IPS DF 6.9 (cell line): Measurements from ENCODE around the gene AK9.

Experiments used
- DNase-seq: peaks from one replicate; pipeline ENCODE4 v3.0.0-alpha.2; 2013; ENCODE audit warnings: low read depth, low spot score
- H3K27ac ChIP-seq: one replicate; pipeline ENCODE4 v1.5.1; 2013; ENCODE audit warnings: low read length, control low read depth
- H3K27me3 ChIP-seq: 2 replicates; pipeline ENCODE4 v1.6.1; 2013; ENCODE audit warnings: mild to moderate bottlenecking, low read length; ENCODE audit not compliant: control insufficient read depth, insufficient read depth
- H3K36me3 ChIP-seq: 2 replicates; pipeline ENCODE4 v1.6.1; 2013; ENCODE audit warnings: low read length; ENCODE audit not compliant: control insufficient read depth, insufficient read depth
- H3K4me1 ChIP-seq: 2 replicates; pipeline ENCODE4 v1.6.1; 2013; ENCODE audit warnings: low read length; ENCODE audit not compliant: control insufficient read depth, insufficient read depth
- H3K4me3 ChIP-seq: 2 replicates; pipeline ENCODE4 v1.5.1; 2013; ENCODE audit warnings: mild to moderate bottlenecking, low read length
- H3K9me3 ChIP-seq: 2 replicates; pipeline ENCODE4 v1.6.1; 2013; ENCODE audit warnings: low read length, inconsistent platforms; ENCODE audit not compliant: control insufficient read depth, insufficient read depth
- WGBS: extraction: QIAGEN DNeasy Blood & Tissue Kit; methylation state at CpG from one replicate; pipeline ENCODE4 v1.1.7; 2013; ENCODE audit warnings: mixed read lengths, missing lambda C conversion rate; ENCODE audit not compliant: insufficient read length, insufficient coverage; 5-methylcytosine and 5-hydroxymethylcytosine counted together

The AK9 gene

DNA sequence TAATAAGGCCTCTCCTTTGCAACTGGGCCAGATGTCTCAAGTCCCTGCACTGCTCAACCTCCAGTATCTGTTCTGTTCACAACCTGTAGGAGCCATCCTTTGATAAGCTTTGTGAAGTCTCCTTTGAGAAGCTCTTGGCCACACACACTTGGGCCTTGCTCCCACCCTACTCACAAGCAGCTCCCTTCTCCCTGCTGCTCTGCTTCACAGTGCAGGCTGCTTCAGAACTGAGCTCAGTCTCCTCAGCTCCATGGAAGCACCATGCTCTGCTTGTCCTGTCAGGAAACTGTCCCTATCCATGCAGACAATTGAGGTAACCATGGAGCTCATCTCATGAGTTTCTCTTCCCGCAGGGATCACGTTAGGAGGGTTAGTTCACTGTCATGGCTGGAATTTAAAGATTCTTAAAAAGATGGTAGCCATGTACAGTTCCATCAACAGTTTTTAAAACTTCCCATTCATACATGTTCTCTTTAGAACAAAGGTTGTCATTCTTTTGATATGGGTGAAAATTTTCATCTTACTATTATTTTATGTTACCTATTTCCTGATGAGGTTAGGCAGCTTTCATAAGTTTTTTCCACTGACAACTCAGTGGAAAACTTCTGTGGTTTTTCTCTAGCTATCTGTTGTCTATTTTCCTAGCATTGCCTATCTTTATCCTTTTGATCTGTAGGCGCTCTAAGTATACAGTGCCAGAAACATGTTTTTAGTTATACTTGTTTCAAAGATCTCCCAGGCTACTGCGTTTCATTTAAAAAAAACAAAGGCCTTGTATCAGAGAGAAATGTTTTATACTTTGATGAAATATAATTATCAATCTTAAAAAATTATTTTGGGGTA, 62.6 kb downstream of the AK9 start:
- no peak for DNase-seq
- no peaks in the 10 kb centered on the region for H3K36me3 ChIP-seq
- no CpG with 5 or more reads among the region's 4 CpGs for WGBS
- H3K4me3 ChIP-seq = no peak overlapping the region
- H3K27me3 ChIP-seq = no peaks in the 10 kb centered on the region
- no peaks in the 10 kb centered on the region for H3K9me3 ChIP-seq
- H3K4me1 ChIP-seq = no peaks in the 10 kb centered on the region
- H3K27ac ChIP-seq = no peak overlapping the region

DNA sequence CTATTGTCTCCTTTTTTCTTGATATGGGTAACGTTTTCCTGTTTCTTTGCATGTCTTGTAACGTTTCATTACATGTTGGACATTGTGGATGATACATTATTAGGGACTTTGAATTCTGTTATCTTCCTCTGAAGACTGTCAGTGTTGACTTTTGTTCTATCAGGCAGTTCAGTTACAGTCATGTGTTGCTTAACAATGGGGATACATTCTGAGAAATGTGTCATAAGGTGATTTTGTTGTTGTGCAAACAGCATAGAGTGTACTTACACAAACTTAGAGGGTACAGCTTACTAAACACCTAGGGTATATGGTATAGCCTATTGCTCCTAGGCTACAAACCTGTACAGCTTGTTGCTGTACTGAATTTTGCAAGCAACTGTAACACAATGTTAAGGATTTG, 64.7 kb downstream of the AK9 start:
- H3K27me3 ChIP-seq = no peaks in the 10 kb centered on the region
- no peaks in the 10 kb centered on the region for H3K9me3 ChIP-seq
- DNase-seq = no peak
- H3K36me3 ChIP-seq = no peaks in the 10 kb centered on the region
- no peak overlapping the region for H3K4me3 ChIP-seq
- WGBS = no CpG with 5 or more reads among the region's 2 CpGs
- H3K27ac ChIP-seq = no peak overlapping the region
- H3K4me1 ChIP-seq = no peaks in the 10 kb centered on the region

DNA sequence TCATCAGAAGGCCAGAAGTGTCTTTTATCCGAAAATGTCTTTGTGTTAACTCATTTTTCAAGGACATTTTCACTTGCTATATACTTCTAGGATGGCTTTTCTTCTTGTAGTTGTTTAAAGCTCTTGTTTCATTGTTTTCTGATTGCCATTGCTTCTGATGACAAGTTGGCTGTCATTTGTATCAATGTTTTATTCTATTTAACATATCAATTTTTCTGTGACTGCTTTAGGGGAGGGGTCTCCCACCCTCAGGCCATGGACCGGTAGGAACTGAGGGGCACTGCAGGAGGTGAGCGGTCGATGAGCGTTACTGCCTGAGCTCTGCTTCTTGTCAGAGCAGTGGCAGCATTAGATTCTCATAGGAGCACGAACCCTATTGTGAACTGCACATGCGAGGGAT, 65.8 kb downstream of the AK9 start:
- Histone ChIP-seq H3K9me3 (no peaks in the 10 kb centered on the region), H3K36me3 (no peaks in the 10 kb centered on the region), H3K4me1 (no peaks in the 10 kb centered on the region), H3K27ac (no peak overlapping the region), H3K4me3 (no peak overlapping the region), H3K27me3 (no peaks in the 10 kb centered on the region)
- no CpG with 5 or more reads among the region's 7 CpGs for WGBS
- no peak for DNase-seq

DNA sequence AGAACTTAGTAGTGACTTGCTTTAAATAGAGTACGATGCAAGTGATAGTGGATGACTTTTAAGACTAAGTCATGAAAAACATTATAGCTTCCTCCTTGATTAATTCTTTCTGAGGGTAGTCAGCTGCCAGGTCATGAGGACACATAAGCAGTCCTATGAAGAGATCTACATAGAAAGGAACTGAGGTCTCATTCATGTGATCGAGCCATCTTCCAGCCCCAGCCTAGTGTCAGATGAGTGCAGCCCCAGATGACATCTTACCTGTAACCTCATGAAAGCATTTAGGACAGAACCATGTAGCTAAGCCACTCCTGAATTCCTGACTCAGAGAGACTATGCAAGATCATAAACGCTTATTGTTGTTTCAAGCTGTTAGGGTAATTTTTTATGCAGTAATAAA, 67.7 kb downstream of the AK9 start:
- no peak overlapping the region for H3K27ac ChIP-seq
- WGBS = no CpG with 5 or more reads among the region's 3 CpGs
- H3K36me3 ChIP-seq = no peaks in the 10 kb centered on the region
- no peaks in the 10 kb centered on the region for H3K9me3 ChIP-seq
- H3K4me3 ChIP-seq = no peak overlapping the region
- H3K4me1 ChIP-seq = no peaks in the 10 kb centered on the region
- no peaks in the 10 kb centered on the region for H3K27me3 ChIP-seq
- no peak for DNase-seq

DNA sequence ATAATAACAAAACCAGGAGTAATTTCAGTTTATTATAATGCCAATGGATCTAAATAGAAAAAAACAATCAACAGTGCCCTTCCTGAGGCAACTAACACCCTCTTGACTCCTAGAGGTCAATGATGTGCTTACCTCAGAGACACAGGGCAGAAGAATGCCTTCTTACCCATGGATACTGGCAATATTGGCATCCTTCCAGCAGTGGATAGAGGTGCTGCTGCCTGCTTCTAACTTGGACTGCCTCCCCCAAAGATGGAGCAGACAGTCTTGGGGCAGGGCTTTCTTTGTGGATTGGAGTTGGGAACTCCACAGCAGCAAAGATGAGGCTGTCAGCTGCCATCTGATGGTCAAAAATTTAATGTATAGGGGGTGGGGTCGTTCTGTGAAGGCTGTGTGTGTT, 78.7 kb downstream of the AK9 start:
- no peaks in the 10 kb centered on the region for H3K36me3 ChIP-seq
- no peaks in the 10 kb centered on the region for H3K9me3 ChIP-seq
- H3K4me1 ChIP-seq = no peaks in the 10 kb centered on the region
- WGBS = no CpG with 5 or more reads among the region's 1 CpG
- H3K4me3 ChIP-seq = no peak overlapping the region
- no peak for DNase-seq
- no peak overlapping the region for H3K27ac ChIP-seq
- no peaks in the 10 kb centered on the region for H3K27me3 ChIP-seq

DNA sequence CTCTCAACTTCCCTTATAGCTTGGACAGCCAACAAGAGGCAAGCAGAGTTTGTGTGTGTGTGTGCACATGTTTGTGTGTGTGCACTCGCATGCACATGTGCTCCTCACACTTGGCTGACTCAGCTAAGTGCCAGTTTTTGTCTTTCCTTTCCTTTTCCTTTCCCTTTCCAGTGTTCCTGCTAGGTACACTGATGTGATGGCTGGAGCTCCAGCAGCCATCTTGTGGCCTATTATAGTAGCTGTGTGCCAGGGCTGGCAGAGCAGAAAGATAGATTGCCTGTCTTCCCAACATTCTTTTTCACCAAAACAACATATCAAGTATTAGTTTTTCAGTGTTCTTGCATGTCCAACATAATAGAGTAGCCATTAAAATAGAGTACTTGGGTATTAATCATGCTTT, 79.5 kb downstream of the AK9 start:
- WGBS = no CpG with 5 or more reads among the region's 1 CpG
- Histone ChIP-seq H3K27me3 (no peaks in the 10 kb centered on the region), H3K27ac (no peak overlapping the region), H3K9me3 (no peaks in the 10 kb centered on the region), H3K4me1 (no peaks in the 10 kb centered on the region), H3K4me3 (no peak overlapping the region), H3K36me3 (no peaks in the 10 kb centered on the region)
- DNase-seq = no peak

DNA sequence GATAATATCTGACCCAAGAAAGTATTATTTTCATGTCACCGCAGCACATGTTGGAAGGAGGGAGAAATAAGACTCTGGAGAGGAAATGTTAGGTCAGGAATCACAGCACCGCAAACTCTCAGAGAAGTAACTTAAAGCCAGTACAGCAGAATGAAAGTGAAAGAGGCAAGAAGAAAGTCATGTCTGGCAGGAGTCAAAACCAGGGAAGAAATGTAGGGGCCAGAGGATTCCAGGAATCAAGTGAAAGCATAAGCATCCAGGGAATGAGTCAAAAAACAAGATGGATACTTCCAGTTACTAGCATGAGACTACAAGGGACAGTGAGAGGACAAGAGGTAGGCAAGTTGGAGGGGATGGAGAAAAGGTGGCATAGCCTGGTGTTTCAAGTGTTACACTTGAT, 80.4 kb downstream of the AK9 start:
- H3K27me3 ChIP-seq = no peaks in the 10 kb centered on the region
- no peak for DNase-seq
- H3K36me3 ChIP-seq = no peaks in the 10 kb centered on the region
- no peak overlapping the region for H3K27ac ChIP-seq
- WGBS = no CpG with 5 or more reads among the region's 2 CpGs
- H3K4me1 ChIP-seq = no peaks in the 10 kb centered on the region
- H3K9me3 ChIP-seq = no peaks in the 10 kb centered on the region
- H3K4me3 ChIP-seq = no peak overlapping the region

DNA sequence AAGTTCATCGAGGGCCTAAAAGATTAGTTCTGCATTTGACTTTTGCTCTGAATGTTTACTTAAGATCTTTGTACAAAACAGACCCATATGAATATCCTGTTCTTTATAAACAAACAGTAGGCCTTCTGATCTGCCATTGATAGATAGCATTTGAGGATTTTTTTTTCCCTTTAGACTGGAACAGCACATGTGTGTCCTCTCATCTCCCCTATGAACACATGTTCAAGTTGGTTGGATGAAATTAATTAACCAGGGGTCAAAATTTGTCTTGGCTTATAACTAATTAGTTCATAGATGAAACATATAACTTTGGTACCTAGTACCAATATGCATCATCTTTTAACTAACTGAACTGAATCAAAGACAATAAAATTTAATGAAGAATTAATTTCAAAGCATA, 81.3 kb downstream of the AK9 start:
- no CpG with 5 or more reads among the region's 1 CpG for WGBS
- Histone ChIP-seq H3K4me1 (no peaks in the 10 kb centered on the region), H3K27ac (no peak overlapping the region), H3K27me3 (no peaks in the 10 kb centered on the region), H3K9me3 (no peaks in the 10 kb centered on the region), H3K4me3 (no peak overlapping the region), H3K36me3 (no peaks in the 10 kb centered on the region)
- DNase-seq = no peak

DNA sequence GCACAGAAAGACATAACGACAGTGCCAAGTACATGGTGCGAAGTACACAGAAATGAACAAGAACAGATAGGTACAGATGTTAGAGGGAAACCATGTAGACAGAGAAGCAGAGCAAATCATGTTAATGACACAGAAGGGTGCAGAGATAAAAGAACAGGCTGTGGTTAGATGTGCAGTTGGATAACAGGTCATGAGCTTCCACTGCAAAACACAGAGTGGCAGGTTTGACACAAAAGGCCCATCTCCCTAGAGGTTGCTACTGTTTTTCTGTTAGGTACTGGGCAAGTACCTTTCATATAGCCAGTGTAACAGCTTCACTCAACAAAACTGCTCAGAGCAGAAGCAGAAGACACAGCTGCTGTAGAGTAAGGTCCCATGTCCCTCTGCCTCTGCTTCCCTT, 84.6 kb downstream of the AK9 start:
- no CpG with 5 or more reads among the region's 2 CpGs for WGBS
- Histone ChIP-seq H3K4me1 (no peaks in the 10 kb centered on the region), H3K36me3 (no peaks in the 10 kb centered on the region), H3K4me3 (no peak overlapping the region), H3K27ac (no peak overlapping the region), H3K27me3 (no peaks in the 10 kb centered on the region), H3K9me3 (no peaks in the 10 kb centered on the region)
- DNase-seq = no peak

DNA sequence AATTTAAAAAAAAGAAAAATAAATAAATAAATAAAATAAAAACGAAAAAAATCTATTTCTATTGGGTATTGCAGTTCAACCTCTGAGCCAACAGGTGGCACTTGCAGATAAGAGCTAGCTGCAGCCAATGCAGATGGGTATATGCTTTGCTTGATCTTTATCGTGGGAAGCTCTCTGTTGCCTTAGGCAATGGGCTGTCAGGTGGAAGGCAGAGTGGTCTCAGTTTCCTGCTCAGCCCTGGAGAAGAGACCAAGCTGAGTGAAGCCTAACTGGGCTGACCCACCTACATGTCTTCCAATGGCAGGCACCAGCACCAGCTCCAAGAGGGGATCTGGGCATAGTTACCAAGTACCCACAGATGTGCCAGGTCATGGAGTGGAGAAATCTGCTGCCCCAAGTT, 95.0 kb downstream of the AK9 start:
- H3K4me3 ChIP-seq = no peak overlapping the region
- H3K27ac ChIP-seq = no peak overlapping the region
- no peaks in the 10 kb centered on the region for H3K9me3 ChIP-seq
- WGBS = no CpG with 5 or more reads among the region's 2 CpGs
- no peak for DNase-seq
- no peaks in the 10 kb centered on the region for H3K36me3 ChIP-seq
- H3K27me3 ChIP-seq = no peaks in the 10 kb centered on the region
- no peaks in the 10 kb centered on the region for H3K4me1 ChIP-seq

DNA sequence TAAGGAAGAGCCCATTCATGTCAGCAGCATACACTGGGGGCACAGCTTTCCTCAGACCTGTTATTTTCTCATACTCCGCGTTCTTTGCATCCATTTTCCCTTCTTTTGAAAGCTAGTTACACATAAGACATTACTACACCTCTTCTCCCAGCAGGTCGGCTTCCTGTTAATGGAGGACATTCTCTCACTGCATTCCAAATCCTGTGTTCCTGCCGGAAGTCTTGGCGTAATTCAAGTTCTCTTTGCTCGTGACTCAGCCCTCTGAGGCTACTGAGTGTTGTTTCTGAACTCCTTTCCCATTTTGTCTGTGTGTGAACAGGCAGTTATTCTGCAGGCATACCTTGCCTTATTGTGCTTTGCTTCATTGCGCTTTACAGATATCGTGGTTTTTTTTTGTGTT, 110.5 kb downstream of the AK9 start:
- DNase-seq = peak; percentile 29
- no CpG with 5 or more reads among the region's 8 CpGs for WGBS
- no peak overlapping the region for H3K27ac ChIP-seq
- H3K9me3 ChIP-seq = no peaks in the 10 kb centered on the region
- H3K4me3 ChIP-seq = no peak overlapping the region
- no peaks in the 10 kb centered on the region for H3K36me3 ChIP-seq
- H3K4me1 ChIP-seq = no peaks in the 10 kb centered on the region
- no peaks in the 10 kb centered on the region for H3K27me3 ChIP-seq
